Measurements from ENCODE around the gene MYO9B.

MYO9B gene

GRCh38 chr19:17242431-17243208, 167.0 kb downstream of the MYO9B start:
- Histone ChIP-seq H4K20me1 (ENCODE audit: insufficient read depth, low read length) (no peaks in the 10 kb centered on the region), H3K9ac (ENCODE audit: low read length) (no peak overlapping the region; the same call in 1 of the 2 replicates), H3K9me2 (ENCODE audit: low read depth, low read length) (no peaks in the 10 kb centered on the region), H3K27ac (ENCODE audit: low read depth, low read length, poor library complexity, severe bottlenecking) (peak overlapping the region; percentile 59), H2AFZ (ENCODE audit: low read length) (no peak overlapping the region), H3K4me2 (ENCODE audit: low read length) (peak overlapping the region; percentile 79; the same call in 1 of the 2 replicates), H3K4me1 (ENCODE audit: insufficient read depth, low read length, severe bottlenecking) (peaks cover 36% of the 10 kb centered on the region), H3K79me2 (ENCODE audit: insufficient read depth, low read length) (no peaks in the 10 kb centered on the region), H3K36me3 (ENCODE audit: insufficient read depth, low read length) (0 out of 2 replicates have a peak, but pooled peaks cover 4% of the 10 kb centered on the region), H3K4me3 (ENCODE audit: low read depth, low read length, poor library complexity, severe bottlenecking) (no peak overlapping the region), H3K27me3 (ENCODE audit: insufficient read depth, low read length) (no peaks in the 10 kb centered on the region), H3K9me3 (ENCODE audit: low read length) (no peaks in the 10 kb centered on the region), H3F3A (ENCODE audit: insufficient read depth, low read length) (no peaks in the 10 kb centered on the region)
- TF ChIP-seq, protein P1, sequence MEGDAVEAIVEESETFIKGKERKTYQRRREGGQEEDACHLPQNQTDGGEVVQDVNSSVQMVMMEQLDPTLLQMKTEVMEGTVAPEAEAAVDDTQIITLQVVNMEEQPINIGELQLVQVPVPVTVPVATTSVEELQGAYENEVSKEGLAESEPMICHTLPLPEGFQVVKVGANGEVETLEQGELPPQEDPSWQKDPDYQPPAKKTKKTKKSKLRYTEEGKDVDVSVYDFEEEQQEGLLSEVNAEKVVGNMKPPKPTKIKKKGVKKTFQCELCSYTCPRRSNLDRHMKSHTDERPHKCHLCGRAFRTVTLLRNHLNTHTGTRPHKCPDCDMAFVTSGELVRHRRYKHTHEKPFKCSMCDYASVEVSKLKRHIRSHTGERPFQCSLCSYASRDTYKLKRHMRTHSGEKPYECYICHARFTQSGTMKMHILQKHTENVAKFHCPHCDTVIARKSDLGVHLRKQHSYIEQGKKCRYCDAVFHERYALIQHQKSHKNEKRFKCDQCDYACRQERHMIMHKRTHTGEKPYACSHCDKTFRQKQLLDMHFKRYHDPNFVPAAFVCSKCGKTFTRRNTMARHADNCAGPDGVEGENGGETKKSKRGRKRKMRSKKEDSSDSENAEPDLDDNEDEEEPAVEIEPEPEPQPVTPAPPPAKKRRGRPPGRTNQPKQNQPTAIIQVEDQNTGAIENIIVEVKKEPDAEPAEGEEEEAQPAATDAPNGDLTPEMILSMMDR (IDR thresholded peaks at IDR 0.05; ENCODE audit: low read length) = no peak

DNA sequence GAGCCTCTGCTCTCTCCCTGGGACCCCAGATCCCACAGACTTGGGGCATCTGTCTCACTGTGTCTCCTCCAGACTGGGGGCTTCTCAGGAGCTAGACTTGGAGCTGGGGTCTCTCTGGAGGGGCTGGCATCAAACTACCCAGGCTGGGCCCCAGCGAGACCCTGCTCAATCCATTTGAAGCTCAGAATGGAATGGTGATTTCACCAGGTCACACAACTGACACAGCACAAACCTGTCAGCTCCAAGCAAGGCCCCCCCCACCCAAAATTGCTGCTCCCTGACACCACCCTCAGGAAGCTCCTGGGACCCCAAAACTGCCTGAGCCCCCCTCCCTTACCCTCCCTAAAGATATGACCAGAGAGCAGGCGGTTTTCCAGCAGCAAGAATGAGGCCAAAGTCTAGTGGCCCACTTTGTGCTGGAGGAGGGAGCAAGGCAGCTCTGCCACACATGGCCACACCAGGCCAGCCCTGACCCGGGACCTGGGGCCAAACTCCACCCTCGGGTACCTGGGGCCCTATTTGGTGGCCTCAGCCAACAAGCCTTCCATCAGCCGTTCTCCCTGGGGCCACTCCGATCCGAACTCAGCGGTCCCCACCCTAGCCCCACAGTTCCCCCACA, 167.7 kb downstream of the MYO9B start:
- Histone ChIP-seq H3K79me2 (ENCODE audit: insufficient read depth, low read length) (no peaks in the 10 kb centered on the region), H2AFZ (ENCODE audit: low read length) (no peak overlapping the region), H3K9me2 (ENCODE audit: low read depth, low read length) (no peaks in the 10 kb centered on the region), H3K9ac (ENCODE audit: low read length) (peak overlapping the region; percentile 51; the same call in 1 of the 2 replicates), H3K9me3 (ENCODE audit: low read length) (no peaks in the 10 kb centered on the region), H3F3A (ENCODE audit: insufficient read depth, low read length) (no peaks in the 10 kb centered on the region), H3K4me2 (ENCODE audit: low read length) (peak overlapping the region; percentile 79), H3K4me3 (ENCODE audit: low read depth, low read length, poor library complexity, severe bottlenecking) (peak overlapping the region; percentile 66), H4K20me1 (ENCODE audit: insufficient read depth, low read length) (no peaks in the 10 kb centered on the region), H3K4me1 (ENCODE audit: insufficient read depth, low read length, severe bottlenecking) (peaks cover 36% of the 10 kb centered on the region), H3K36me3 (ENCODE audit: insufficient read depth, low read length) (0 out of 2 replicates have a peak, but pooled peaks cover 4% of the 10 kb centered on the region), H3K27ac (ENCODE audit: low read depth, low read length, poor library complexity, severe bottlenecking) (peak overlapping the region; percentile 59), H3K27me3 (ENCODE audit: insufficient read depth, low read length) (no peaks in the 10 kb centered on the region)
- TF ChIP-seq EZH2 (IDR thresholded peaks at IDR 0.05; ENCODE audit: borderline replicate concordance, low read length) = no peak
- TF ChIP-seq, protein P1 (IDR thresholded peaks at IDR 0.05; ENCODE audit: low read length) = no peak

DNA sequence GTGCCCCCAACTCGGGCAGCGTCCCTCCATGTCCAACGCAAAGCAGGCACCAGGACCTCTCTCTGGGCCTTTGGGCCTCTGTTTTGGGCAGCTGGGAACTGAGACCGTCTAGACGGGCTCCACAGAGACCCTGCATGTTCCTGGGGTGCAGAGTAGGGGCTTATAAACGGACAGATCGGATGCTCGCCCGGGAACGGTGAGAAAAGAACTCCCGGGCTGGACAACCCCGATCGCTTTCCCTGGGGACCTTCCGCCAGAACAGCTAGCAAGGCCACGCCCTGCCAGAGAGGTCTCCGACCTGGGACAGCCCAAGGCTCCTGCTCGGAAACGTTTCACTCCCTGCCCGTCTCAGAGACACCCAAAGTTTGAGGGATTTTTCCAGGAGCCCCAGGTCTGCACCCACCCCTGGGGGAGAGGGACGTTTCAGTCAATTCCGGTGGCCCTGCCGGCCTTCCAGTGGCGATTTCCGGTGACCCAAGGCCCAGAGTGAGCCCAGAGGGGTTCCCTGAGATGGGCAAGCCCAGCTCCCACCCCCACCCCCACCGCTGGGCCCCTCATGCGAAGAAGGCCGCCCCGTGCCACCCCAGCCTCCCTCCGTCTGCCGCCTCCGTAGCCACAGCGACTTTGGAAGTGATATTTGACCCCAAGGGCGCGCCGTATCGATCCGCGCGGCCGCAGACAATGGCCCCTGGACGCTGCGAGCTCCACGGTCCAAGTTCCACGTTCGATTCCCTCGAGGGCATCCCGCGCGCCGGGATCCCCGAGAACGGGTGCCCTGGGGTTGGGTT, 168.4 kb downstream of the MYO9B start:
- H3F3A ChIP-seq (ENCODE audit: insufficient read depth, low read length) = no peaks in the 10 kb centered on the region
- H3K4me3 ChIP-seq (ENCODE audit: low read depth, low read length, poor library complexity, severe bottlenecking) = peak overlapping the region; percentile 66
- no peaks in the 10 kb centered on the region for H3K79me2 ChIP-seq (ENCODE audit: insufficient read depth, low read length)
- no peak overlapping the region for H2AFZ ChIP-seq (ENCODE audit: low read length)
- peak overlapping the region; percentile 79 for H3K4me2 ChIP-seq (ENCODE audit: low read length)
- no peaks in the 10 kb centered on the region for H3K27me3 ChIP-seq (ENCODE audit: insufficient read depth, low read length)
- peaks cover 36% of the 10 kb centered on the region for H3K4me1 ChIP-seq (ENCODE audit: insufficient read depth, low read length, severe bottlenecking)
- no peak for TF ChIP-seq EZH2 (IDR thresholded peaks at IDR 0.05; ENCODE audit: borderline replicate concordance, low read length)
- TF ChIP-seq, protein P1 (IDR thresholded peaks at IDR 0.05; ENCODE audit: low read length) = no peak
- H4K20me1 ChIP-seq (ENCODE audit: insufficient read depth, low read length) = no peaks in the 10 kb centered on the region
- H3K9me2 ChIP-seq (ENCODE audit: low read depth, low read length) = no peaks in the 10 kb centered on the region
- H3K9me3 ChIP-seq (ENCODE audit: low read length) = no peaks in the 10 kb centered on the region
- 0 out of 2 replicates have a peak, but pooled peaks cover 4% of the 10 kb centered on the region for H3K36me3 ChIP-seq (ENCODE audit: insufficient read depth, low read length)
- H3K27ac ChIP-seq (ENCODE audit: low read depth, low read length, poor library complexity, severe bottlenecking) = peak overlapping the region; percentile 59
- peak overlapping the region; percentile 51 for H3K9ac ChIP-seq (ENCODE audit: low read length)
